RCC 7860 (cell line): ENCODE results near the gene SH3BGRL2.
"Not testable (repeated sequence)": the region's sequence is repeated elsewhere in the genome, so short reads cannot be mapped to it uniquely, and the experiment has no call there.

ENCODE experiments used
- DNase-seq: peaks from one replicate; pipeline ENCODE4 v3.0.0-alpha.2; 2015; ENCODE audit warnings: low spot score
- FAIRE-seq: peaks from 2 replicates; lab custom pipeline; 2012; peaks lifted over from hg19 to GRCh38; lab: Jason Lieb, UNC

The SH3BGRL2 gene

GRCh38 chr6:79733388-79733787 lies 102.3 kb downstream of the SH3BGRL2 start:
- DNase-seq (no peak), FAIRE-seq (no peak)

GRCh38 chr6:79734374-79734773 lies 103.2 kb downstream of the SH3BGRL2 start:
- FAIRE-seq (no peak), DNase-seq (no peak)

- no peak for FAIRE-seq
- no peak for DNase-seq
Observed at GRCh38 chr6:79735183-79735582, 104.1 kb downstream of the SH3BGRL2 start.

- FAIRE-seq = no peak
- no peak for DNase-seq
Observed at GRCh38 chr6:79737172-79737571, 106.0 kb downstream of the SH3BGRL2 start.

GRCh38 chr6:79742030-79742429 lies 110.9 kb downstream of the SH3BGRL2 start:
- no peak for FAIRE-seq
- DNase-seq = no peak

GRCh38 chr6:79745282-79745681 lies 114.2 kb downstream of the SH3BGRL2 start:
- not testable (repeated sequence) for FAIRE-seq, DNase-seq

GRCh38 chr6:79746325-79746724 lies 115.2 kb downstream of the SH3BGRL2 start:
- FAIRE-seq, DNase-seq: not testable (repeated sequence)

- DNase-seq (no peak), FAIRE-seq (no peak)
Observed at GRCh38 chr6:79750806-79751205, 119.7 kb downstream of the SH3BGRL2 start.
